Measurements from ENCODE around the gene LCP2. TPM values are rescaled to one million over a fixed set of nuclear protein-coding genes. Genes with fewer than 3 reads are reported as not detected.
A peak's percentile ranks its signal among the peaks of the same experiment; 100 is the strongest.

Gene LCP2
- total RNA-seq (2021), result 0.09 TPM in 1 of 2 replicates, not detected in the other
- long read RNA-seq, result 0 reads

- Histone ChIP-seq H2AFZ (ENCODE audit: low read length) (no peak within 1 kb of the TSS), H2BK20ac (ENCODE audit: low read depth, low read length, poor library complexity, severe bottlenecking) (no peak within 1 kb of the TSS), H3K27ac (ENCODE audit: insufficient read length, low read depth, low read length) (no peak within 1 kb of the TSS), H2BK5ac (ENCODE audit: insufficient read length, low read length) (no peak within 1 kb of the TSS), H2BK15ac (ENCODE audit: low read depth, low read length) (no peak within 1 kb of the TSS), H3K14ac (ENCODE audit: insufficient read depth, low read length) (peak within 1 kb of the TSS; percentile 15; the same call in 1 of the 2 replicates), H3K79me1 (ENCODE audit: insufficient read depth, low read depth, low read length, poor library complexity, severe bottlenecking) (no peaks in the 10 kb centered on the region), H2BK120ac (ENCODE audit: low read depth, low read length, poor library complexity, severe bottlenecking) (no peak within 1 kb of the TSS), H2AK5ac (ENCODE audit: insufficient read length, low read length) (no peak within 1 kb of the TSS), H3K79me2 (ENCODE audit: insufficient read depth, low read length) (no peaks in the 10 kb centered on the region), H4K91ac (ENCODE audit: insufficient read length, low read depth, low read length) (peak within 1 kb of the TSS; percentile 45), H3T11ph (ENCODE audit: low read length) (no peak within 1 kb of the TSS), H3K9me3 (ENCODE audit: control insufficient read depth, low read depth, low read length) (no peaks in the 10 kb centered on the region), H3K23ac (ENCODE audit: insufficient read length, low read depth, low read length) (no peak within 1 kb of the TSS), H3K4me1 (ENCODE audit: insufficient read depth, low read length) (no peaks in the 10 kb centered on the region), H3K4ac (ENCODE audit: low read depth, low read length) (no peak within 1 kb of the TSS), H3K27me3 (ENCODE audit: insufficient read depth, low read length) (no peaks in the 10 kb centered on the region; the same call in 1 of the 2 replicates), H3K4me2 (ENCODE audit: insufficient read depth, insufficient read length, low read length) (no peak within 1 kb of the TSS), H3K18ac (ENCODE audit: insufficient read length, low read depth, low read length) (no peak within 1 kb of the TSS), H4K8ac (replicated peaks; ENCODE audit: insufficient read length, low read depth, low read length) (no peak within 1 kb of the TSS), H3K23me2 (ENCODE audit: insufficient read length, low read depth, low read length, poor library complexity, severe bottlenecking) (no peaks in the 10 kb centered on the region), H2BK12ac (ENCODE audit: insufficient read length, low read depth, low read length) (no peak within 1 kb of the TSS), H4K5ac (ENCODE audit: insufficient read length, low read depth, low read length) (no peak within 1 kb of the TSS), H4K20me1 (ENCODE audit: control insufficient read depth, insufficient read depth, insufficient read length) (no peaks in the 10 kb centered on the region), H3K9ac (ENCODE audit: extremely low read depth, insufficient read length, low read length) (no peak within 1 kb of the TSS), H3K56ac (ENCODE audit: insufficient read length, low read depth, low read length) (no peak within 1 kb of the TSS)
- Mint-ChIP-seq H3K4me3 (no peak within 1 kb of the TSS), H3K36me3 (ENCODE audit: insufficient read depth in 1 of 3, low read depth in 3 of 3) (no peaks in the 10 kb centered on the region), H3K9me3 (no peaks in the 10 kb centered on the region), H3K4me1 (peaks cover 21 to 25% of the 10 kb centered on the region in 2 experiments), H3K27me3 (ENCODE audit: low read depth) (peaks cover 15% of the 10 kb centered on the region), H3K27ac (peak within 1 kb of the TSS in 1 of 3 experiments; percentile 8; a peak in 1 of 7 replicates)
- no peak for TF ChIP-seq CTCF (conservative IDR thresholded peaks at IDR 0.05)
- DNase-seq, result no peak
- no CpG with 5 or more reads among the region's 10 CpGs for WGBS (ENCODE audit: extremely low coverage, insufficient read length, low lambda C conversion rate)
Measured at GRCh38 chr5:170297589-170298462, at the start of gene LCP2. Gene LCP2, minus strand, starts transcription at chr5:170297777. Its CDS starts 166 bp downstream, at chr5:170297611.

Measured in H9 (cell line).